ENCODE measurements around the gene STEAP3.
"Not testable (repeated sequence)": the region's sequence is repeated elsewhere in the genome, so short reads cannot be mapped to it uniquely, and the experiment has no call there.

STEAP3 gene

GRCh38 chr2:119261493-119262225 is 38.0 kb downstream of the STEAP3 start:
- no peak for DNase-seq (ENCODE audit: low read depth)

GRCh38 chr2:119263025-119263424 is 39.4 kb downstream of the STEAP3 start:
- no peak for DNase-seq (ENCODE audit: low read depth)

- DNase-seq (ENCODE audit: low read depth): no peak
These were observed 40.0 kb downstream of the STEAP3 start for GRCh38 chr2:119263656-119264055.

- DNase-seq (ENCODE audit: low read depth): no peak
These were observed 41.4 kb downstream of the STEAP3 start for GRCh38 chr2:119264781-119265692.

- no peak for DNase-seq (ENCODE audit: low read depth)
These were observed 42.0 kb downstream of the STEAP3 start for GRCh38 chr2:119265693-119266066.

GRCh38 chr2:119266091-119266589 is 42.5 kb downstream of the STEAP3 start:
- DNase-seq (ENCODE audit: low read depth): no peak

GRCh38 chr2:119267604-119268003 is 44.0 kb downstream of the STEAP3 start:
- no peak for DNase-seq (ENCODE audit: low read depth)

GRCh38 chr2:119276864-119277263 is 53.2 kb downstream of the STEAP3 start:
- no peak for DNase-seq (ENCODE audit: low read depth)

- not testable (repeated sequence) for DNase-seq (ENCODE audit: low read depth)
These were observed 54.8 kb downstream of the STEAP3 start for GRCh38 chr2:119278385-119278784.

GRCh38 chr2:119278946-119279345 is 55.3 kb downstream of the STEAP3 start:
- DNase-seq (ENCODE audit: low read depth): no peak

GRCh38 chr2:119279666-119280065 is 56.0 kb downstream of the STEAP3 start:
- DNase-seq (ENCODE audit: low read depth): no peak

- DNase-seq (ENCODE audit: low read depth): no peak
These were observed 57.0 kb downstream of the STEAP3 start for GRCh38 chr2:119280680-119281079.

- DNase-seq (ENCODE audit: low read depth): no peak
These were observed 58.7 kb downstream of the STEAP3 start for GRCh38 chr2:119282146-119282995.

- no peak for DNase-seq (ENCODE audit: low read depth)
These were observed 59.4 kb downstream of the STEAP3 start for GRCh38 chr2:119282996-119283511.

- no peak for DNase-seq (ENCODE audit: low read depth)
These were observed 60.3 kb downstream of the STEAP3 start for GRCh38 chr2:119283873-119284331.

- DNase-seq (ENCODE audit: low read depth): no peak
These were observed 63.0 kb downstream of the STEAP3 start for GRCh38 chr2:119286661-119287060.

- no peak for DNase-seq (ENCODE audit: low read depth)
These were observed 64.9 kb downstream of the STEAP3 start for GRCh38 chr2:119288576-119288975.

- DNase-seq (ENCODE audit: low read depth): no peak
These were observed 65.5 kb downstream of the STEAP3 start for GRCh38 chr2:119289093-119289492.

GRCh38 chr2:119289642-119290041 is 66.0 kb downstream of the STEAP3 start:
- DNase-seq (ENCODE audit: low read depth): no peak

GRCh38 chr2:119290859-119291587 is 67.4 kb downstream of the STEAP3 start:
- DNase-seq (ENCODE audit: low read depth): peak; percentile 51

GRCh38 chr2:119291588-119292167 is 68.0 kb downstream of the STEAP3 start:
- DNase-seq (ENCODE audit: low read depth): no peak
